ENCODE results near the gene SUGCT.

Gene SUGCT

DNA sequence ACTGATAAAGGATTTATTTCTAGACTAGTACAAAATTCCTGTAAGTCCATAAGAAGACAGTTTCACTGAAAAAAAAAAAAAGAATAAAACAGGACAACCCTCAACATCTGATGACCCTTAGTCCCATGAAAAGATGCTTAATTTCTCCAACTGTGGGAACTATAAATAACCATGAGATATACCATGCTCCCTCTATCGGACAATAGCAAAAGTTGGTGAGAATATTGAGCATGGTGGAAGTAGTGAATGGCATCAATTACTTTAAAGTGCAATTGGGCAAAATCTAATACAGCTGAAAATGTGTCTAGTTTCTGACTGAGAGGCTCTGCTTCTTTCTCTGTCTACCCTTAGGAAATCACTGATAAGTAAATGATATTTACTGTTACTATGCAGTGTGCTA is 348.8 kb downstream of the SUGCT start:
- DNase-seq = no peak

DNA sequence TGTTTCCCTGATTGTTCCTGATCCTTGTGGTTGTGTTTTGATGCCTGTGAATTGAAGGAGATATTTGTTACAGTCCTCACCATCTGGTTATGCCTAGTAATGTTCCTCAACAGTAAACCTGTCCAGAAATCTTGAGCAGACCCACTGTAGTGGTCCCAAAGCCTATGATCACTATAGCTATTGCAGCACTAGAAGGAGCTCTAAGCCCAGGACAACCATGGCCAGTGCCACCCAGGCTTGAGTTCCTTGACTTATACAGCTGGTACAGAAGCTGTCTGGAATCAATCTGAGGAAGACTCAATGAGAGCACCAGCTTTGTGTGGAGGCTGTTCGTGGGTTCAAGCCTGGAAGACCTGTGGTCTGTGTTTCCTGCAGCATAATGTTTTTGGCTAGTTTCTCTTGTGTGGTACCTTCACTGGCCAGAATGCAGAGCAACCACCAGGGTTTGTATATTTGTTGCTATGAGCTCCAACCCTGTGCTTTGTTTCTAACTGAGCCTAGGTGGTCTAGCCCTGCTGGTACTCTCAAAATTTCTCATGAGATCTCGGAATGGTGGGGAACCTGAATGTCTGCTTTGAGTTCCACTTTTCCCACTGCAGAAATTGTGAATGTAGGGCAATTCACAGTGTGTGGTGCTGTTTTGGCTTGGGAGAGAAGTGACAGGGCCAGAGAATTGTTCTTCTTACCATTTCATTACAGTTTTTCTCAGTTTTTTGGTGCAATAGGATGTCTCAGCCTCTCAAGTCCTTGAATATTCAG is 355.2 kb downstream of the SUGCT start:
- no peak for DNase-seq

DNA sequence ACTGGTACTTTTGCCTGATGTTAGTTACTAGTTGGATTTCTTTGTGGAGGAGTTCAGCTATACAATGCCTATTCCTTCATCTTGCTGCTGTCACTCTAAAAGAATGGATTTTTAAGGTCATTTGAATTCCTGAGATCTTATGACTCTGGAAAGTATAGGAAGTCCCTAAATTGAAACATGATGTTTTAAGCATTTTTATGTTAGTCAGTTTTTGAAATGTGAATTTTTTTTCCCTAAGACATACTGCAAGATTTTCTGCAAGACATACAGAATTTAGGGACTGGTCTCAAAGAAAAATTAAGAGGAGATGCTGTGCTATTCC is 355.8 kb downstream of the SUGCT start:
- no peak for DNase-seq

DNA sequence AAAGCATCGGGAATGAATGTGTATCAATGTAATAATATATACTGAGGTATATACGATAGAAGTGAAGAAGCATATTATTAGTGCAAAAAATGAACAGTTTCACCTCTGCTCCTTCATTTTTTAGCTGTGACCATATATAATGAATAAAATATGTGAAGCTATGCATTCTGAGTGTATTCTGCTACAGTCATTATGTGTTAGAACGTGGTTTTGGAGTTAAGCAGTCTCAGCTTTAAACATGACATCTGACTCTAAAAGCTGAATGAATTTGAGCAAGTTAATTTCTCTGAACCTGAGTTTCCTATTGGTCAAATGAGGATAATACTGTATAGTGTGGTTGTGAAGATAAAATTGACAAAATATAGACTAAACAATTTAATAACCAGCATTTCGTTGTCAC is 358.1 kb downstream of the SUGCT start:
- no peak for DNase-seq

DNA sequence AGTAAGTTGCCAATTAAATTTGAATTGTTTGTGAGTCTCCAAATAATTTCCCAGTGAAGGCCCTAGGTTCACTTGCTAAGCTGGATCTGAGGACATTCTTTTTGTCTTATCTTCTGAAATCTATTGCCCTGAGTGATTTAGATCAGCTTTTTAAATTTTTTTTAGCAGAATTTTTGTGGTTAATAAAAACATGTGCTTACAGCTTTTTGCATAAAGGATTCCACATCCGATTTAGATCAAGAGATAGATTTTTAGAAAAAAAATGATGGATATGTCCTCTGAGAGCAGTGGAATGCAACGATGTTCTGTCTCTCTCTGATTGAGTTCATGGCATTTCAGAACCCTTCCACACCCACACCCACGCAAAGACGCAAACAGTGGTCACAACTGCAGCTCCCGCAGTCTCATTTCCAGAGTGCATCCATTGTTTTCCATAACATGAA is 358.8 kb downstream of the SUGCT start:
- no peak for DNase-seq

DNA sequence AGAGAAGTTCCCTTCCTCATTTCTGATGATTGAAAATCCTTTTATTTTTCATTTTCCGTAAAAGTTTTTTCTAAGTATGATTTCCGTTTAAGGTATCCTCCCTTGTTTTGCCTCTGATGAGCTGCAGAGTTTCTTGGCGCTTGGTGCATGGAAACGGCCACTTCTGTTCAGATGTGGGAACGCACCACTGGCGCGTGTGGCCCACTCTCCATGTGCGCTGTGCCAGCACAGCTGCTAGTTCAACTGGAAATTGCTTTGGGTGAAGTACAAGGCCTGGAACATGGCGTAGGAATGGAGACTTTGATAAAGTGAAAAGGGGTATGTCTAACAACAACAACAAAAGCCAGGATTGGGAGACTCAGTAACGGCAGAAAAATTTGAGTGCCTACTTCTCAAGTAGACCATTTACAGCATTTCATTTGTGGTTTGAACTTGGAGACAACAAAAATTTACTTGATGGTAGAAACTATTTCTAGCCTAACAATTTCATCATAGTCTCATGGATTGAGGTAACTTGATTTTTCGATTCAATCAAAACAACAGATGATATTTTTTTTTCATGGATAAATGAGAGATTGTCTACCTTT is 364.2 kb downstream of the SUGCT start:
- no peak for DNase-seq

DNA sequence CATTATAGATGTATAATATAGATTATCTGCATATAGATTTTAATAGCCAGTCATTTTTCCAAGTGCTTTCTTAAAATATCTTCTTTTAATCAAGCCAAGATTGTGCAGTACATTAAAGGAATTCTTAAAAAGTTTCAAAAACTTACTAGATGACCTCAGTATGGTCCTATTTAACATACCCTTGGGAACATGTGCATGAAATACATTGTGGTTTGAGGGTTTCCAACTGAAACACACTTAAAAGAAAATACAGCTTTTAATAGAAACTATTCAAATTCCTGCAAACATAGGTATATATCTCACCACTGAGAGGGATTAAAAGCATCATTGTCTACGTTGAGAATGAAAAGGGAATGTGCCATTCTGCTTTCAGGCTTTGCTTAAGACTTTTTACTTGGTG is 364.9 kb downstream of the SUGCT start:
- DNase-seq = no peak

DNA sequence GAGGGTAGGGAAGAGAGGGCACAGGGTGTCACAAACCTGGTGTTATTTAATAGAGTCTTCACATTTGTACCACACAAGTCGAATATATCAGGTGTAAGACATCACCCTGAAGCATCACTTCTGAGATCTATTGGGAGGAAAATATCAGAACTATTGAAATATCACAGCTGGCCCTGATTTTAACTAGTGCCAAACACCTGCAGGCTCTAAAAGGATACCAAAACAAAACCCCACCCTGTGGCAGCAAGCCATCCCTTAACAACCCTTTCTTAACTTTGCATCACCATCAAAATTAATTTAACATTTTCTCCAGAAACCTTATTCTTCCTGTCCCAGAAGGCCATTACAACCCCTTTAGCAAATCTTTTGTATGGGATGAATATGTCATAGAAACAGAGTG is 365.4 kb downstream of the SUGCT start:
- DNase-seq = no peak

DNA sequence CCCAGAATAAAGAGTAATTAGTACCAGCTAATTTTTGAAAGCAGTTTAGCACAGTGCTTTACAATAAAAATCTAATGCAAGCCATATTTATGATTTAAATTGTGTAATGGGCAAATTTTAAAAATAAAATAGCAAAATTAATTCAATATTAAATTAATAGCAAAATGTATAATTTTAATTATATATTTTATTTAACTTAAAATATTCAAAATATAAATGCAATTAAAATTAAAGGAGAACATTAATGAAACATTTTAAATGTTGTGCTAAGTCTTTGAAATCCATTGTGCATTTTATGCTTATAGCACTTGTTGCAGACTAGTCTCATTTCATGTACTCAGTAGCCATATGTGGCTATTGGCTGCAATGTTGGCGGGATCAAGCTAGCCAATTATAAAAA is 367.6 kb downstream of the SUGCT start:
- DNase-seq = no peak

DNA sequence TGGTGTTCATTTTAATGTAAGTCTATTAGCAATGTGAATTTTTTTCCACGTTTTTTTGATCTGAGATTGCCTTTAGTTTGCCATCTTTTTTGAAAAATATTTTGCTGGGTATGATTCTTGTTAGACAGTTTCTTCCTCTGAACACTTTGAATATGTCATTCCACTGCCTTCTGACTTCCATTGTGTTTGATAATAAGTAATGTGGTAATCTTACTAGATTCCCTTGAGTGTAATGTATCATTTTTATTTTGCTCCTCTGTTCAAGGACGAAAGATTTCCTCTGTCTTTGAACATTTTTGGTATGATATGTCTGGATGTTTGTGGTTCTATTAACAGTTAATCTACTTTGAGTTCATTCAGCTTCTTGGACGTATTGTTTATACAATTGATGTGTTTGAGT is 371.4 kb downstream of the SUGCT start:
- no peak for DNase-seq

DNA sequence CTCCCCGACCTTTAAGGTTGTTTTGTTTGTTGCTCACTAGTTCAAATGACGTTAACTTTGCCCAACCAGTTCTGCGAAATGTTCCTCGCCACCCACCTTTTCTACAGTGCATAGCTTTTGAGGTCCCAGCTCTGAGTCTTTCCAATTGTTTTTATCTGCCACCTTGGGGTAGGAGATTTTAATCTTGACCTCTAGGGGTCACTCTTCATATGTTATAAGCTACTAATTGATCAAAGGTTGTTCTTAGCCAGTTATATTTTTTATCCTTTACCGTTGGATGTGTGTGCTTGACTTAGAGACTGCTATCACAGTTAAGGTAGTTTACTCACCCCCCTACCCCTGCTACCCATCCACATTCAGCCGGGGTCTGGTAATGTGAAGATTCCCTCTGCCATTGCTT is 372.4 kb downstream of the SUGCT start:
- DNase-seq = no peak

DNA sequence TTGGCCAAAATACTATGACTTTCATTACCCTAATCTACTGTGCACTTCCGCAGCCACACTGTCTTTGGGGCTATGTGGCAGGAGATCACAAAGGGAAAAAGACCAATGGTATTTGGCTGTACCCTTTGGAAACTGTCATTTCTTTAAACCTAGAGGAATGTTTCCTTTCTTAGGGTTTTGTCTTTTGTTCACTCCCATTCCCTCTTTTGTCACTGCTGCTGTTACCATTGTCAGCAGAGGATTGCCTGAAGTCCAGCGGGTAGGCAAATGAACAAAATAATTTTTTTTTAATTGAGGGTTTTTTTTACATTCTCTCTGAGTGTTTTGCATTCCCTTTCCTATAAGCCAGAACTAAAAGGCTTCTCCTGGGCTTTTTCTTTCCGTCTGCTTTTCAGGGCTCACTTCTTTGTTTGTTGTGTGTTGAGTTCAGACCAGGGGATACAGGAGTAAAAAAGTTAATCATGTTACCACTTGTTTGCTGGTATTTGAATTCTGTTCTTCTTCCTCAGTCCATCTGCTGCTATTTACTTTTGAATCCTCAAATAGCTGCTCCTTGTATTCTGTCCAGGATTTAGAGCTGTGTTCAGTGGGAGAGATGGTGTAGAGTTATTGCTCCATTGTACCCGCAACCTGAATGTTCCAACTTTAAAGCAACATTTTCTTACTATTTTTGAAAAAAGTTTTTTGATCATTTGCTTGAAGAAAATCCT is 374.6 kb downstream of the SUGCT start:
- DNase-seq = no peak

DNA sequence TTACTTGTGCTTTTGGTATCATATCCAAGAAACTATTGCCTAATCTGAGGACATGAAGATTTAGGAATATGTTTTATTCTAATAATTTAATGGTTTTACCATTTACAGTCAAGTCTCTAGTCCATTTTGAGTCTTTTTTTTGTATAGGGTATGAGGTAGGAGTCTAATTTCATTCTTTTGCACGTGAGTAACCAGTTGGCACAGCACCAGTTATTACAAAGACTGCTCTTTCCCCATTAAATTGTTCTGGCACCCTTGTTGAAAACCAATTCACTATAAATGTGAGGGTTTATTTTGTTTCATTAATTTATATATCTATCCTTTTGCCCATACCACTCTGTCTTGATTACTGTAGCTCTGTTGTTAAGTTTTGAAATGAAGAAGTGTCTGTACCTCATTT is 381.6 kb downstream of the SUGCT start:
- DNase-seq = no peak

DNA sequence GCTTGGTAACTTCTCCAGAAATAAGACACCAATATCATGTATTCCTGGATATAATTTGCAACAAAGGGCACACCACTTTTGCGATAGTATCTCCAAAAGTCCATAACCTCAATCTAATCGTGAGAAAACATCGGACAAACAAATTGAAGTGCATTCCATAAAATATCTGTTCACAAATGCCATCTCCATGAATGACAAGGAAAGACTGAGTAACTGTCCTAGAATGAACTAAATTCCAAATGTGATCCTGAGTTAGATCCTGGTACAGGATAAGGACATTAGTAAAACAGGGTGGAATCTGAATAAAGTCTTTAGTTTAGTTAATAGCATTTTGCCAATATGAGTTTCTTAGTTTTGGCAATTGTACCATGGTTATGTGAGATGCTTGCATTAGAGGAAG is 384.2 kb downstream of the SUGCT start:
- DNase-seq = no peak

DNA sequence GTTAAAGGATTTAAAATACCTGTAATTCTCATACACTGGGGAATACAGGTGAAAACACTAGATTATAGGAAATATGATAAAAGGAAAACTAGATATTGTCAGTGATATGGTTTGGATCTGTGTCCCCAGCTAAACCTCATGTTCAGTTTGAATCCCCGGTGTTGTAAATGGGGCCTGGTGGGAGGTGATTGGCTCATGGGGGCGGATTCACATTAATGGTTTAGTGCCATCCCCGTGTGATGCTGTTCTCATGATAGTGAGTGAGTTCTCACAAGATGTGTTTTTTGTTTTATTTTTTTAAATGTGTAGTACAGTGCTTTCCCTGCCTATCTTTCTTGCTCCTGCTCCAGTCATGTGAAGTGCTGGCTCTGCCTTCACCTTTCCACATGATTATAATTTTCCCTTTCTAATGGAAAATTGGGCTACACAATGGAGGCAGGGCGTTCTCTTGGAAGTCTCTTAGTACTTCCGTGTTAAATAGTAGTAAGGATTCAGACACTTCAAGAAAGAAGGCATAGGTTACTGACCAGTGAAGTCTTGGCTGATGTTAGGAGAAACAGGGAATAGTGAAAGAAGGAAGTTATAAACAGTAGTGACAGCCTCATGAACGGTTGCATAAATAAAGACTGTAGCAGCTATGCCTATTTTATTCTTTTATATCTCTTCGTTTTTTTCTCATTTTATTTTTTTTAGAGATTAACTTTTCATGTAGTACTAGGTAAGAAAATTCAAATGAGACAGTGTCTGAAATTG is 386.4 kb downstream of the SUGCT start:
- DNase-seq = no peak

DNA sequence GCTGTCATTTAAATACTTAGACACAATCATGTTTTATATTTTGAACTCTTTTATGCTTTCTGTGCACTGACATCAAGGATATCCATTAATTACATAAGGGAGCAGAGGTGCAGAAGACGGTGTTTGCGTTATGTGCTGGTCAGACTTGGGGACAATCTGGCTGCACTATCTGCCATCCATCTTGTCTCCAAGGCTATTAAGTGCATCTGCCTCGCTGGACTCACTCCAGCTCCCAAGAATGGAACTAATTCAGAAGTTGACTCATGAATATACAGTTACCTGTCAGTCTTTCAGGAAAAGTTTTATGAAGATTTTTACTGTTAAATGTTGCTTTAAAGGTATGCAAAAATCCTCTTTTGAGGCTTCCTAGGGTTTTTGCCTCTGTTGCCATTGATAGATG is 391.0 kb downstream of the SUGCT start:
- no peak for DNase-seq

DNA sequence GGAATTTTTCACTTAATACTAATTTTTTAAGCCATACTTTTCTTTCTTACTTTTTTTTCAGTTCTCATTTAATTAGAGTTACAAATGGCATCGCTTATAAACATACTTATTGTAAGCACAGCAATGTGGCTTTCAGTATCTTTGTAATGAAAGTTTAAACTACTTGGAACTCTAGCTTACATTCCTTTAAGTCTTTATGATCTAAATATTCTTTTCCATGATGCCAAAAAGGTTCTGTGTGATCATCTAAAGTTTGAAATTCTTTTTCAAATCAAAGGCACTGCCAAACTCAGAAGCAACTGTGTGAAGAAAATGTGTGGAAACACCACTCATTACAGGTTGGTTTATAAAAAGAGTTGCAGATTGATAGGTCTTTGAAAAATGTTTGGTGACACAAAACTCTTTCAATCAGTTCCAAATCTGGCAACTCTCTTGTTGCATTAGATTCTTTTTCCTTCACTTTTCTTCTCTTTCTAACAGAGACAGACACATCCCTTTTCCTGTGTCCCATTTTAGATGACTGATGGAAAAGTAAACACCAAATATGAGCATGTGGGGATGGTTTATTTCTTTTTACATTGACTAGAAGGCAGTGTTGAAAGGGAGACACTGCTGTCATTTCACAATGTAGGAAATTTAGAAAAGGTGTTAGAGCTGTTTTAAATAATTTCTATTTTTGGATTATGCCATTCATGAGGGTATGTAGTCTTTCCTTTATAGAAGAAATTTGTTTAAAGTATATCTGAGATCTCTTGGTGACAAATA is 392.3 kb downstream of the SUGCT start:
- DNase-seq = no peak

DNA sequence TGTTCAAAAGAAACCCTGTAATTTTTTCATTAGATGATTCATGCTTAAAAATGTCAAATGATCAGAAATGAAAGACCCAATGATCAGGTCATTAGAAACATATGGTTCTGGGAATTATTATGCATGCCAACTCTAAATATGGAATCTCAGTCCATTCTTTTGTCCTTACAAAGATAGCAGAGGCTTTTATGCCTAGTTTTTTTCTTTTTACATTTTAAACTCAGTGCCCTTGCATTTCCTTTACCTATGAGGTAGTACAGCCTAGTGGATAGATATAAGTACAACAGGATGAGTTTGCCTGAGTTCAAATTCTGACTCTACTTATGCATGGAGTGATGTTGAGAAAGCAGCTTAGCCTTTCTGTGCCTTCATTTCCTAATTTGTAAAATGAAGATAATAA is 392.9 kb downstream of the SUGCT start:
- no peak for DNase-seq

DNA sequence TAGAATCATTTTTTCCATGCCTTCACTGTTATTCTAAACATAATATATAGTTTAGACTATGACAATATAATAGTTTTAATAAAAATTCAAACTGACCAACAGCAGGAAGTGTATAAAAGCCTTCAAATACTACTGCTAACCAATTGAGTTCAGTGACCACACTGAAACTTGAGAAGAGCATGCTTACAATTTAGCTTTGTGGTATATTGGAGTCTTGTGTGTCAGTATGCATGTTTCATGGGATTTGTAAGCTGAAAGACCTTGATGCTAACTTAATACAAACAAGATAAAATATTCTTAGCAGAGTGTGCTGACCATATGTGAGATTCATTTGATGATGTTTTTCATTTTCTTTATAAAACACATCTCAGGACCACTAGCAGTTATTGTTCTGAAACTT is 395.5 kb downstream of the SUGCT start:
- DNase-seq = no peak

DNA sequence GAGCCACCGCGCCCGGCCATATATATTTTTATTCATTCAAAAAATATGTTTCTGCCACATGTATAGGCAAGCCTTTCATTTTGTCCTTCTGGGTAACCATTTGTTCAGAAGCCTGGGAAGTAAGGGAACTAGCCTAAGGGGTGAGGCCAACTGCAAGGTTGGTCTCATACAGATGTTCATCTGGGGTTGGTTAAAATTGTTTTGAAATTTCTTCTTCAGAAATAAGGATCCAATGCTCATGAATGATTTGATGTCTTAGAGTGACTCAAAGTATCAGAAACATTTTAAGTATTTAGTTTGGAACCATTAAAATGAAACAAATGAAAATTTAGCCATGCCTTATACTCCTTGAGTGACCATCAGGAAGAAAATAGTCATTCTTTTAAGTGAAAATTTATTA is 397.2 kb downstream of the SUGCT start:
- DNase-seq = no peak

DNA sequence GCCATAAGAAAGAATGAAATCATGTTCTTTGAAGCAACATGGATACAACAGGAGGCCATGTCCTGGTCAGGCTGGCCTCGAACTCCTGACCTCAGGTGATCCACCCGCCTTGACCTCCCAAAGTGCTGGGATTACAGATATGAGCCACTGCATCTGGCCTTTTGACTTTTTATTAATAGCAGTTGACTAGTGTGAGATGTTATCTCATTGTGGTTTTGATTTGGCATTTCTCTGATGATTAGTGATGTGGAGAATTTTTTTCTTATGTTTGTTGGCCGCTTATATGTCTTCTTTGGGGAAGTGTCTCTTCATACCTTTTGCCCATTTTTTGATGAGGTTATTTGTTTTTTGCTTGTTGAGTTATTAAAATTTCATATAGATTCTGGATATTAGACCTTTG is 400.9 kb downstream of the SUGCT start:
- no peak for DNase-seq

DNA sequence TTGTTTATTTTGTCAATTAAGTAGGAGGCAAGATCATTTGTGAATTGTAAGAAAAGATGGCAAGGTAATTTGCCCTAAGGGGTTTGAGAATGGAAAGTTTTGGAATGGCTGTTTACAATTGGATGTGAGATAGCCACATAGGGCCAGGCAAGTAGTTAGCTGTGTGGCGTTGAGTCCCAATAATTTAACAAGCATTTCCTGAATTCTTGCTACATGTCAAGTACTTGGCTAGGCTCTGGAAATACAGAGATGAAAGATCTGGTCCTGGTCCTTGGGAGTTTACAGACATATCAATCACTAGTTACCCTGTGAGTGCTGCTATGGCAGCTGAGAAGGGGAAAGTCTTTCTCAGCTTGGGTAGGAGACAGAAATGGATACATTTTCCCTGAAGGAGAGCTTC is 401.6 kb downstream of the SUGCT start:
- no peak for DNase-seq

DNA sequence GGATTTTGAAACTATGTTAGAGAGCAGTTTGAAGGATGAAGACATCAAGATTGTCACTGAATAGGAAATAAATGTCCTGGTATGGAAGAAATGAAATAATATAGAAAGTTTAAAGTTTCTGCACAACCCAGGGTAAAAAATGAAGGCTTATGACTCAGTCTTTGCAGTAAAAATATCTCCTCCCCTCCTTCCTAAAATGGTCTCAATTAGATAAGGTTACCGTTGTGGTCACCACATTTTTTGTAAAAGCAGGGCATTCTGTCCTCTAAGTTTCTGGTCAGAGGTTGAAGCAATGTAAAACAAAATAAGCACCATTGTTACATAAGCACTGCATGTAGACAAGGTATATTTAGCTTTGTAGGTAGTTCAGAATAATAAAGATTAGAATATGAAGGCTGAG is 403.5 kb downstream of the SUGCT start:
- no peak for DNase-seq

Measured in DMS79 (cell line).